K562 (cell line): ENCODE data around the gene PSMB11. TPM values are rescaled to one million over a fixed set of nuclear protein-coding genes. Genes with fewer than 3 reads are reported as not detected.

Source experiments
- CCAR2 ChIP-seq: fragments of 200-400 bp; formaldehyde crosslinking; IDR thresholded peaks from 2 replicates; pipeline ENCODE4 v1.6.1; 2017; ENCODE audit warnings: mild to moderate bottlenecking, low read depth, low read length
- CHCHD3 ChIP-seq: fragments of 250-450 bp; sonication (Bioruptor Pico); IDR thresholded peaks from 2 replicates; pipeline ENCODE4 v2.1.2; 2022; ENCODE audit warnings: mild to moderate bottlenecking
- CREB1 ChIP-seq, 2 experiments: sonication (generic) in 1 of 2; formaldehyde crosslinking in 1 of 2; IDR thresholded peaks; 2 replicates each; pipeline versions ENCODE4 v1.6.1 to v1.8.0; 2012 to 2022; ENCODE audit warnings: inconsistent platforms in 1 of 2, mild to moderate bottlenecking in 1 of 2, missing genetic modification reagents in 1 of 2, moderate library complexity in 1 of 2
- CREB3 ChIP-seq: fragments of 450-650 bp; conservative IDR thresholded peaks from 2 replicates; pipeline ENCODE4 v1.6.1; 2016; ENCODE audit warnings: missing genetic modification characterization, low read depth, mild to moderate bottlenecking, missing compliant biosample characterization, moderate library complexity
- ELK1 ChIP-seq: sonication (generic); formaldehyde crosslinking; IDR thresholded peaks from 2 replicates; pipeline ENCODE4 v1.8.1; 2022; ENCODE audit warnings: missing genetic modification reagents
- FIP1L1 ChIP-seq: fragments of 200-400 bp; formaldehyde crosslinking; IDR thresholded peaks from 2 replicates; pipeline ENCODE4 v1.6.1; 2018; ENCODE audit warnings: mild to moderate bottlenecking, low read depth, low read length; ENCODE audit not compliant: poor library complexity, severe bottlenecking
- GABPB2 ChIP-seq: fragments of 250-450 bp; sonication (Bioruptor Pico); conservative IDR thresholded peaks from 2 replicates; pipeline ENCODE4 v1.5.1; 2021; ENCODE audit warnings: mild to moderate bottlenecking
- MAFG ChIP-seq: fragments of 450-650 bp; conservative IDR thresholded peaks from 2 replicates; pipeline ENCODE4 v1.6.1; 2016; ENCODE audit warnings: missing genetic modification characterization, missing compliant biosample characterization
- MYBL2 ChIP-seq, 2 experiments: fragments of 450-650 bp in 1 of 2; sonication (generic) in 1 of 2; formaldehyde crosslinking in 1 of 2; IDR thresholded peaks; 2 replicates each; pipeline versions ENCODE4 v1.6.1 to v1.8.1; 2017 to 2022; ENCODE audit warnings: borderline replicate concordance in 1 of 2, inconsistent platforms in 1 of 2, low read depth in 1 of 2, mild to moderate bottlenecking in 1 of 2, missing genetic modification reagents in 1 of 2, moderate library complexity in 1 of 2
- PCBP2 ChIP-seq: fragments of 200-400 bp; formaldehyde crosslinking; IDR thresholded peaks from 2 replicates; pipeline ENCODE4 v1.6.1; 2018; ENCODE audit warnings: low read length, low read depth, mild to moderate bottlenecking, moderate library complexity; ENCODE audit not compliant: poor library complexity, severe bottlenecking
- PHTF2 ChIP-seq: fragments of 250-450 bp; sonication (Bioruptor Pico); IDR thresholded peaks from 2 replicates; pipeline ENCODE4 v1.5.0; 2021; ENCODE audit warnings: mild to moderate bottlenecking
- RFX1 ChIP-seq: fragments of 450-650 bp; IDR thresholded peaks from 2 replicates; pipeline ENCODE4 v1.6.1; 2016; ENCODE audit warnings: mild to moderate bottlenecking, moderate library complexity
- SAFB2 ChIP-seq: fragments of 200-400 bp; formaldehyde crosslinking; IDR thresholded peaks from 2 replicates; pipeline ENCODE4 v1.6.1; 2018; ENCODE audit warnings: borderline replicate concordance, low read length, low read depth, moderate library complexity; ENCODE audit not compliant: severe bottlenecking
- U2AF2 ChIP-seq: fragments of 200-400 bp; formaldehyde crosslinking; optimal IDR thresholded peaks from 2 replicates; pipeline ENCODE3; 2017; ENCODE audit warnings: low read depth, mild to moderate bottlenecking, low read length
- ZKSCAN1 ChIP-seq: fragments of 150-350 bp; IDR thresholded peaks from 2 replicates; pipeline ENCODE4 v1.6.1; 2016; ENCODE audit warnings: low read depth, low read length
- ZNF124 ChIP-seq: sonication (generic); formaldehyde crosslinking; IDR thresholded peaks from 2 replicates; pipeline ENCODE4 v1.8.1; 2022; ENCODE audit warnings: missing genetic modification reagents
- ZNF133 ChIP-seq: fragments of 250-450 bp; sonication (Bioruptor Pico); IDR thresholded peaks from 2 replicates; pipeline ENCODE4 v1.4.0; 2020; ENCODE audit warnings: mild to moderate bottlenecking
- ZNF134 ChIP-seq: fragments of 250-450 bp; sonication (Bioruptor Pico); conservative IDR thresholded peaks from 2 replicates; pipeline ENCODE4 v1.4.0; 2020
- ZNF316 ChIP-seq: fragments of 450-650 bp; IDR thresholded peaks from 2 replicates; pipeline ENCODE4 v1.6.1; 2016
- ZNF57 ChIP-seq: fragments of 450-650 bp; formaldehyde crosslinking; IDR thresholded peaks from 2 replicates; pipeline ENCODE4 v1.4.0; 2020; ENCODE audit warnings: mild to moderate bottlenecking, moderate library complexity
- ZNF780A ChIP-seq: fragments of 250-450 bp; sonication (Bioruptor Pico); IDR thresholded peaks from 2 replicates; pipeline ENCODE4 v1.5.0; 2021; ENCODE audit warnings: mild to moderate bottlenecking
- polyA plus RNA-seq, 8 experiments: library from polyadenylated mRNA; depleted of rRNA in 4 of 8; stranded (reverse) in 5 of 8; unstranded in 3 of 8; fragments of >200 nt; fragmentation: Nextera tagmentation in 2 of 8; fragmentation: Illumina TruSeq in 1 of 8; extraction: Ambion mirVana in 2 of 8; extraction: Trizol in 1 of 8; gene quantifications; 2 replicates each; pipeline versions ENCODE4 v1.2.1 to v1.2.3, GENCODE V29; 2011 to 2014; ENCODE audit warnings: inconsistent platforms in 1 of 8, missing spikeins in 1 of 8
- total RNA-seq, 7 experiments: library from RNA; depleted of rRNA in 6 of 7; stranded (reverse); fragments of >200 nt in 6 of 7; fragmentation: Illumina TruSeq in 2 of 7; extraction: Trizol in 2 of 7; gene quantifications; 2 replicates each; pipeline versions ENCODE4 v1.2.1 to v1.2.3, GENCODE V29; 2011 to 2021; ENCODE audit warnings: low replicate concordance in 1 of 7
- TF ChIP-seq, protein P1 (sequence below): sonication (generic); formaldehyde crosslinking; IDR thresholded peaks from 2 replicates; pipeline ENCODE4 v1.8.0; 2022; ENCODE audit warnings: mild to moderate bottlenecking, missing genetic modification reagents
- TF ChIP-seq, protein P2 (sequence below): fragments of 200-800 bp; sonication (Bioruptor generic); IDR thresholded peaks from 2 replicates; pipeline ENCODE4 v1.6.1; 2017; ENCODE audit warnings: missing genetic modification characterization, missing compliant biosample characterization

Gene PSMB11
- total and polyA plus RNA-seq, 9 of the 15 experiments (the other 6 are each of a cell fraction or from before 2014, with no cell fraction given) = not detected

GRCh38 chr14:23006544-23007419 is 35.2 kb upstream of the PSMB11 start (continued):
- peak; percentile 72; the same call in 1 of the 2 replicates for TF ChIP-seq CHCHD3 (CRISPR knock-in tag)
- no peak for TF ChIP-seq CREB3
- TF ChIP-seq, protein P1, sequence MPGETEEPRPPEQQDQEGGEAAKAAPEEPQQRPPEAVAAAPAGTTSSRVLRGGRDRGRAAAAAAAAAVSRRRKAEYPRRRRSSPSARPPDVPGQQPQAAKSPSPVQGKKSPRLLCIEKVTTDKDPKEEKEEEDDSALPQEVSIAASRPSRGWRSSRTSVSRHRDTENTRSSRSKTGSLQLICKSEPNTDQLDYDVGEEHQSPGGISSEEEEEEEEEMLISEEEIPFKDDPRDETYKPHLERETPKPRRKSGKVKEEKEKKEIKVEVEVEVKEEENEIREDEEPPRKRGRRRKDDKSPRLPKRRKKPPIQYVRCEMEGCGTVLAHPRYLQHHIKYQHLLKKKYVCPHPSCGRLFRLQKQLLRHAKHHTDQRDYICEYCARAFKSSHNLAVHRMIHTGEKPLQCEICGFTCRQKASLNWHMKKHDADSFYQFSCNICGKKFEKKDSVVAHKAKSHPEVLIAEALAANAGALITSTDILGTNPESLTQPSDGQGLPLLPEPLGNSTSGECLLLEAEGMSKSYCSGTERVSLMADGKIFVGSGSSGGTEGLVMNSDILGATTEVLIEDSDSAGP (CRISPR knock-in tag) = no peak
- TF ChIP-seq ZNF57 (CRISPR knock-in tag) = no peak
- TF ChIP-seq CCAR2 = no peak
- no peak for TF ChIP-seq RFX1
- no peak for TF ChIP-seq ZNF134 (CRISPR knock-in tag)
- no peak for TF ChIP-seq GABPB2 (CRISPR knock-in tag)
- peak; percentile 64 for TF ChIP-seq MAFG (tag)
- no peak for TF ChIP-seq SAFB2
- TF ChIP-seq, protein P2, sequence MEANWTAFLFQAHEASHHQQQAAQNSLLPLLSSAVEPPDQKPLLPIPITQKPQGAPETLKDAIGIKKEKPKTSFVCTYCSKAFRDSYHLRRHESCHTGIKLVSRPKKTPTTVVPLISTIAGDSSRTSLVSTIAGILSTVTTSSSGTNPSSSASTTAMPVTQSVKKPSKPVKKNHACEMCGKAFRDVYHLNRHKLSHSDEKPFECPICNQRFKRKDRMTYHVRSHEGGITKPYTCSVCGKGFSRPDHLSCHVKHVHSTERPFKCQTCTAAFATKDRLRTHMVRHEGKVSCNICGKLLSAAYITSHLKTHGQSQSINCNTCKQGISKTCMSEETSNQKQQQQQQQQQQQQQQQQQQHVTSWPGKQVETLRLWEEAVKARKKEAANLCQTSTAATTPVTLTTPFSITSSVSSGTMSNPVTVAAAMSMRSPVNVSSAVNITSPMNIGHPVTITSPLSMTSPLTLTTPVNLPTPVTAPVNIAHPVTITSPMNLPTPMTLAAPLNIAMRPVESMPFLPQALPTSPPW (CRISPR knock-in tag) = peak; percentile 74
- no peak for TF ChIP-seq U2AF2
- peak; percentile 64 for TF ChIP-seq CREB1 (IDR thresholded peaks at IDR 0.05)
- peak; percentile 88 for TF ChIP-seq CREB1 (CRISPR knock-in tag; IDR thresholded peaks at IDR 0.05)
- no peak for TF ChIP-seq ZNF124 (CRISPR knock-in tag)
- no peak for TF ChIP-seq PHTF2 (CRISPR knock-in tag)
- TF ChIP-seq ZNF133 (CRISPR knock-in tag) = no peak
- TF ChIP-seq ZNF316 = peak; percentile 74
- TF ChIP-seq ZNF780A (CRISPR knock-in tag) = no peak
- TF ChIP-seq MYBL2 (IDR thresholded peaks at IDR 0.05; ENCODE audit: low read depth) = no peak
- no peak for TF ChIP-seq MYBL2 (CRISPR knock-in tag; IDR thresholded peaks at IDR 0.05; ENCODE audit: borderline replicate concordance)
- TF ChIP-seq PCBP2 = no peak
- TF ChIP-seq FIP1L1 = peak; percentile 84
- peak; percentile 16; the same call in 1 of the 2 replicates for TF ChIP-seq ZKSCAN1
- no peak for TF ChIP-seq ELK1 (CRISPR knock-in tag)
